ENCODE results near the gene TAB2. TPM values are rescaled to one million over a fixed set of nuclear protein-coding genes. Genes with fewer than 3 reads are reported as not detected.

Gene TAB2
- total and polyA plus RNA-seq, 2 of the 8 experiments (the other 6 are each of a cell fraction or from before 2014, with no cell fraction given): 40.4 to 63.0 TPM

DNA sequence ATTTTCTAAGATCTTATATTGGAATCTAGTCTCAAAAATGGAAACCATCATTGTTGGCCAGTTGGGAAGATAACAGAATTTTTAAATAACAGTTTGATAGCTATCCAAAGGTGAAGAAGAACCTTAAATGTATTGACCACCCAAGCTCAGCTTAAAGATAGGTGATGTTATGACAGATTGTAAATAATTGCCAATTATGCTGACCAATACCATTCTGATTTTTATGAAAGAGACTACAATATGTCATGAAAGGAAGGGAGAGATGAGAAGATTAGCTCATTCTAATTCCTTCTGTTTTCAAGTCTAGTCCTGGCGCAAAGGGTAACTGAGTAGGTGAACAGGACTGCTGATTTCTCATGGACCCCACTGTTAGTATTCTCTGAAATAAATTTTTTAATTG lies 5.7 kb upstream of the TAB2 start:
- Histone ChIP-seq H3K4ac (replicated peaks; ENCODE audit: insufficient read length, low read depth, low read length) (no peak overlapping the region), H2AK5ac (ENCODE audit: low read depth, low read length) (no peak overlapping the region), H3K56ac (replicated peaks; ENCODE audit: insufficient read length, low read depth, low read length) (no peak overlapping the region), H3K18ac (ENCODE audit: extremely low read depth, low read length) (no peak overlapping the region), H3K79me2 (ENCODE audit: control insufficient read depth in 1 of 2, insufficient read depth in 2 of 2, low read length in 2 of 2) (no peaks in the 10 kb centered on the region), H3K4me3 (ENCODE audit: extremely low read depth in 1 of 4, insufficient read depth in 2 of 4, low read depth in 3 of 4, low read length in 4 of 4) (no peak overlapping the region), H3K9ac (replicated peaks in 1 of 4; ENCODE audit: extremely low read depth in 1 of 4, low read depth in 3 of 4, low read length in 3 of 4) (no peak overlapping the region), H4K8ac (ENCODE audit: extremely low read depth, insufficient read depth, low read length) (no peak overlapping the region), H2BK12ac (ENCODE audit: low read depth, low read length) (no peak overlapping the region), H3K27me3 (replicated peaks in 1 of 4; ENCODE audit: control insufficient read depth in 3 of 4, extremely low read depth in 1 of 4, insufficient read depth in 3 of 4, low read length in 3 of 4) (no peaks in the 10 kb centered on the region), H2BK15ac (ENCODE audit: low read length) (no peak overlapping the region), H2AFZ (ENCODE audit: low read length) (no peak overlapping the region), H3K27ac (ENCODE audit: low read depth, low read length) (no peak overlapping the region), H2BK5ac (ENCODE audit: low read depth, low read length) (no peak overlapping the region), H3K14ac (ENCODE audit: insufficient read length) (no peak overlapping the region), H3K23ac (ENCODE audit: insufficient read length) (no peak overlapping the region), H4K91ac (replicated peaks; ENCODE audit: insufficient read length, low read length) (no peak overlapping the region), H3K23me2 (ENCODE audit: low read depth, low read length) (no peaks in the 10 kb centered on the region; the same call in 1 of the 2 replicates), H3K4me1 (replicated peaks in 1 of 4; ENCODE audit: control insufficient read depth in 3 of 4, insufficient read depth in 4 of 4, low read length in 3 of 4) (peaks cover 0 to 6% (median 2%) of the 10 kb centered on the region in 4 experiments; a peak in 2 of 7 replicates), H2BK120ac (replicated peaks; ENCODE audit: low read depth, low read length) (no peak overlapping the region), H4K20me1 (replicated peaks in 1 of 2; ENCODE audit: control insufficient read depth in 1 of 2, insufficient read depth in 2 of 2, low read length in 2 of 2) (no peaks in the 10 kb centered on the region), H3K9me3 (ENCODE audit: insufficient read depth in 2 of 2, low read depth in 1 of 2, low read length in 1 of 2) (no peaks in the 10 kb centered on the region), H3K4me2 (ENCODE audit: insufficient read depth in 1 of 2, low read depth in 2 of 2, low read length in 2 of 2) (no peak overlapping the region), H3K79me1 (ENCODE audit: low read depth, low read length) (no peaks in the 10 kb centered on the region), H4K5ac (ENCODE audit: insufficient read length, low read depth, low read length) (no peak overlapping the region), H2BK20ac (ENCODE audit: low read length) (no peak overlapping the region), H3K36me3 (ENCODE audit: control insufficient read depth in 2 of 4, insufficient read depth in 4 of 4, low read length in 3 of 4) (no peaks in the 10 kb centered on the region)
- no peak for FAIRE-seq
- TF ChIP-seq RBBP5 (IDR thresholded peaks at IDR 0.05; ENCODE audit: borderline replicate concordance, low read depth, low read length) (no peak), EP300 (IDR thresholded peaks at IDR 0.05; ENCODE audit: borderline replicate concordance in 1 of 2, low read depth in 2 of 2, low read length in 2 of 2) (no peak), EGR1 (IDR thresholded peaks at IDR 0.05; ENCODE audit: borderline replicate concordance, low read depth, low read length) (no peak)
- TF ChIP-seq, protein P1, sequence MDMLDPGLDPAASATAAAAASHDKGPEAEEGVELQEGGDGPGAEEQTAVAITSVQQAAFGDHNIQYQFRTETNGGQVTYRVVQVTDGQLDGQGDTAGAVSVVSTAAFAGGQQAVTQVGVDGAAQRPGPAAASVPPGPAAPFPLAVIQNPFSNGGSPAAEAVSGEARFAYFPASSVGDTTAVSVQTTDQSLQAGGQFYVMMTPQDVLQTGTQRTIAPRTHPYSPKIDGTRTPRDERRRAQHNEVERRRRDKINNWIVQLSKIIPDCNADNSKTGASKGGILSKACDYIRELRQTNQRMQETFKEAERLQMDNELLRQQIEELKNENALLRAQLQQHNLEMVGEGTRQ (IDR thresholded peaks at IDR 0.05; ENCODE audit: low read length): no peak
- DNase-seq (ENCODE audit: low read depth in 1 of 2, low spot score in 2 of 2): no peak
- 94% methylated on average over 1 of the region's 1 CpG; no CpG with 5 or more reads in 1 of the 2 experiments for WGBS, 2 experiments (ENCODE audit: extremely low coverage in 1 of 2, insufficient coverage in 1 of 2, insufficient read length in 1 of 2, insufficient replicate concordance in 2 of 2, low coverage in 1 of 2, low lambda C conversion rate in 2 of 2, missing lambda C conversion rate in 1 of 2)
- ChIA-PET POLR2A (ENCODE audit: partially characterized antibody) (no interaction called here), CTCF (ENCODE audit: partially characterized antibody) (interaction anchor here (0.9 to 1.3 kb wide), 2 partner anchors 23 to 121 kb away, joined by 3 read pairs; no protein-coding TSS in a partner anchor)
